ENCODE data around the gene SDHD.

GRCh38 chr11:112042161-112042960 is 44.3 kb upstream of the SDHD start:
- TF ChIP-seq CTCF (IDR thresholded peaks at IDR 0.05 in 4 of 5, conservative IDR thresholded peaks at IDR 0.05 in 1 of 5) = no peak
- no peak for TF ChIP-seq POLR2A (IDR thresholded peaks at IDR 0.05)
